Caco-2 (cell line): ENCODE data around the gene UBXN2A. TPM values are rescaled to one million over a fixed set of nuclear protein-coding genes. Genes with fewer than 3 reads are reported as not detected.

Experiments
- BruUV-seq: library from RNA; stranded (reverse); fragments of 400-500 nt; replicated peaks from 2 replicates; lab custom pipeline; 2021; lab: Mats Ljungman, UMichigan
- CTCF ChIA-PET: fragments of 300-600 bp; sonication (Branson Sonifier 250); formaldehyde crosslinking; loops from one replicate; lab custom pipeline; 2022; ENCODE audit warnings: antibody characterized with exemption; lab: Charles Lee
- POLR2A ChIA-PET: fragments of 300-600 bp; sonication (Branson Sonifier 250); formaldehyde crosslinking; loops from one replicate; lab custom pipeline; 2022; ENCODE audit warnings: antibody characterized with exemption; lab: Charles Lee
- DNase-seq, 2 experiments: peaks; one replicate each; pipeline versions ENCODE4 v3.0.0 to v3.0.0-alpha.2; 2020 to 2022
- H3K27me3 ChIP-seq: replicated peaks from 2 replicates; pipeline ENCODE4 v1.6.0; 2011; ENCODE audit warnings: low read length; ENCODE audit not compliant: control insufficient read depth, insufficient read depth
- H3K36me3 ChIP-seq: 2 replicates; pipeline ENCODE4 v1.5.1; 2011; ENCODE audit warnings: low read length; ENCODE audit not compliant: control insufficient read depth, insufficient read depth
- H3K4me1 ChIP-seq: fragments of 250-450 bp; sonication (Bioruptor Pico); 2 replicates; pipeline ENCODE4 v1.5.1; 2020; ENCODE audit warnings: mild to moderate bottlenecking
- H3K4me3 ChIP-seq: 2 replicates; pipeline ENCODE4 v1.5.1; 2011; ENCODE audit warnings: low read depth, mild to moderate bottlenecking, control low read depth, low read length
- H3K9me3 ChIP-seq: fragments of 250-450 bp; sonication (Bioruptor Pico); 2 replicates; pipeline ENCODE4 v1.5.1; 2020; ENCODE audit warnings: mild to moderate bottlenecking, moderate library complexity
- H3K27ac Mint-ChIP-seq: one replicate; pipeline ENCODE4 v1.8.0; 2022; ENCODE audit warnings: mixed read lengths; ENCODE audit not compliant: unreplicated experiment
- H3K27me3 Mint-ChIP-seq: one replicate; pipeline ENCODE4 v1.8.0; 2022; ENCODE audit warnings: mixed read lengths; ENCODE audit not compliant: insufficient read depth, unreplicated experiment
- H3K36me3 Mint-ChIP-seq: one replicate; pipeline ENCODE4 v1.8.0; 2022; ENCODE audit warnings: mild to moderate bottlenecking, mixed read lengths; ENCODE audit not compliant: insufficient read depth, unreplicated experiment
- H3K4me1 Mint-ChIP-seq: one replicate; pipeline ENCODE4 v1.8.0; 2022; ENCODE audit warnings: low read depth, mixed read lengths; ENCODE audit not compliant: unreplicated experiment
- H3K4me3 Mint-ChIP-seq: one replicate; pipeline ENCODE4 v1.8.0; 2022; ENCODE audit warnings: mild to moderate bottlenecking, moderate library complexity, mixed read lengths; ENCODE audit not compliant: unreplicated experiment
- H3K9me3 Mint-ChIP-seq: one replicate; pipeline ENCODE4 v1.8.0; 2022; ENCODE audit warnings: mixed read lengths; ENCODE audit not compliant: unreplicated experiment
- CTCF ChIP-seq, 2 experiments: fragments of 200-600 bp in 1 of 2; IDR thresholded peaks; 1 replicate in 1 of 2; 2 replicates in 1 of 2; pipeline versions ENCODE4 v1.5.1 to v1.8.0; 2011 to 2022; ENCODE audit warnings: antibody characterized with exemption in 1 of 2, control low read depth in 1 of 2, inconsistent platforms in 1 of 2, low read depth in 1 of 2, low read length in 1 of 2, mild to moderate bottlenecking in 1 of 2, moderate library complexity in 1 of 2; ENCODE audit not compliant: insufficient read depth in 1 of 2, severe bottlenecking in 1 of 2, unreplicated experiment in 1 of 2
- intact Hi-C: fragments of 100-400 bp; cut with micrococcal nuclease; formaldehyde crosslinking; loops from one replicate; pipeline ENCODE4 v1.10.0; 2022; ENCODE audit not compliant: unreplicated experiment
- total RNA-seq: library from RNA; stranded (reverse); gene quantifications from 2 replicates; pipeline ENCODE4 v1.2.3, GENCODE V29; 2022

UBXN2A gene
- total RNA-seq, 1 experiment from 2014 or later = 22.0 TPM

- Mint-ChIP-seq H3K4me1 (peaks cover 17% of the 10 kb centered on the region), H3K36me3 (no peaks in the 10 kb centered on the region), H3K27ac (no peak overlapping the region), H3K9me3 (no peaks in the 10 kb centered on the region), H3K4me3 (no peak overlapping the region), H3K27me3 (no peaks in the 10 kb centered on the region)
- POLR2A ChIA-PET = no interaction called here
- Histone ChIP-seq H3K4me1 (peaks cover 16% of the 10 kb centered on the region), H3K27me3 (no peaks in the 10 kb centered on the region), H3K4me3 (no peak overlapping the region), H3K36me3 (no peaks in the 10 kb centered on the region), H3K9me3 (no peaks in the 10 kb centered on the region)
- CTCF ChIA-PET = no interaction called here
- no peak for DNase-seq
- no TSS peak for BruUV-seq
- TF ChIP-seq CTCF (IDR thresholded peaks at IDR 0.05; ENCODE audit: insufficient read depth in 1 of 2, low read depth in 1 of 2, low read length in 1 of 2, severe bottlenecking in 1 of 2, unreplicated experiment in 1 of 2) = no peak
- intact Hi-C loops = no loop called here
Observed at GRCh38 chr2:23918837-23919489, 21.3 kb upstream of the UBXN2A start.

GRCh38 chr2:23924589-23925359 lies 15.5 kb upstream of the UBXN2A start:
- Mint-ChIP-seq H3K27ac (peak overlapping the region; percentile 94), H3K4me1 (peaks cover 27% of the 10 kb centered on the region), H3K9me3 (no peaks in the 10 kb centered on the region), H3K36me3 (no peaks in the 10 kb centered on the region), H3K4me3 (peak overlapping the region; percentile 91), H3K27me3 (no peaks in the 10 kb centered on the region)
- DNase-seq = no peak
- ChIA-PET CTCF (interaction anchor here (1.0 to 3.7 kb wide), 4 partner anchors 100 to 159 kb away, joined by 3 to 64 read pairs (median 20); partner anchors contain the start of gene TP53I3), POLR2A (interaction anchor here (1.8 to 3.6 kb wide), 2 partner anchors 152 to 160 kb away, joined by 5 to 39 read pairs; partner anchors contain the start of gene TP53I3)
- Histone ChIP-seq H3K9me3 (no peaks in the 10 kb centered on the region), H3K4me1 (peaks cover 9% of the 10 kb centered on the region), H3K4me3 (peak overlapping the region; percentile 99), H3K36me3 (no peaks in the 10 kb centered on the region), H3K27me3 (no peaks in the 10 kb centered on the region)
- BruUV-seq = no TSS peak
- intact Hi-C loops = loop anchor here (1.0 to 10.0 kb wide), 4 partner anchors 8 to 440 kb away; partner anchors contain the start of gene ITSN2
- no peak for TF ChIP-seq CTCF (IDR thresholded peaks at IDR 0.05; ENCODE audit: insufficient read depth in 1 of 2, low read depth in 1 of 2, low read length in 1 of 2, severe bottlenecking in 1 of 2, unreplicated experiment in 1 of 2)

DNA sequence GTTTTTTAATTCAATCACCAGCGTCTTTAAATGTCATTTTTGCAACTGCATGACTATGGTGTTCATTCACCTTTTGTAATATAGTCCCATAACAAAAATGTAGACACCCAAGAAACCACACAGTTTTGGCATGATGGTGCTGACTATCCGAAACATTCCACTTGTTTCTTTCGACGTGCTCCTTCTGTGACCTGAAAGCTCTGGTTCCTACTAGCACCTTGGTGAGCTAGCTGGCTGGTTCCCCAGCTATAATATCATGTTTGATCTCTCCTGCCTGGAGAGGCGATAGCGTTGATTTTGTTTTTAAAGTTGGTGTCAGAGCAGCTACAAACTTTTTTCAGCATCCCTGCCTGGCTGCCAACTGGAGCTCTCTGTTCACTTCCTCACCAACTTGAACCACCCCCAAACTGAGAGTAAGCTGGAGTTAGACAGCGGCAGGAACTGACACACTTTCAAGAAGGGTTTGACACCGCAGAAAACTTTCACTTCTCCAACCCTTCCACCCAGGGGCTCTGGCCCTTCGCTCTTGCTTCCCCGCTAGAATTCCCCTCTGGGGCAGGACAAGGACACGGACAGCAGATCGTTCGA lies 14.5 kb upstream of the UBXN2A start:
- ChIA-PET POLR2A (interaction anchor here (0.6 to 3.6 kb wide), 7 partner anchors 8 to 158 kb away, joined by 5 to 40 read pairs (median 5); partner anchors contain the start of genes SF3B6, TP53I3 and UBXN2A), CTCF (interaction anchor here (0.7 to 3.7 kb wide), 4 partner anchors 101 to 158 kb away, joined by 3 to 64 read pairs (median 20); partner anchors contain the start of gene TP53I3)
- peak overlapping the region; percentile 99 for H3K4me3 ChIP-seq
- intact Hi-C loops = loop anchor here (2.0 to 10.0 kb wide), 4 partner anchors 103 to 439 kb away; partner anchors contain the start of genes ITSN2 and SF3B6
- Mint-ChIP-seq H3K9me3 (no peaks in the 10 kb centered on the region), H3K4me1 (peaks cover 27% of the 10 kb centered on the region), H3K36me3 (no peaks in the 10 kb centered on the region), H3K4me3 (peak overlapping the region; percentile 91), H3K27ac (peak overlapping the region; percentile 94), H3K27me3 (no peaks in the 10 kb centered on the region)
- no peak for TF ChIP-seq CTCF (IDR thresholded peaks at IDR 0.05; ENCODE audit: insufficient read depth in 1 of 2, low read depth in 1 of 2, low read length in 1 of 2, severe bottlenecking in 1 of 2, unreplicated experiment in 1 of 2)
- no peaks in the 10 kb centered on the region for H3K27me3 ChIP-seq
- peaks cover 9% of the 10 kb centered on the region for H3K4me1 ChIP-seq
- H3K36me3 ChIP-seq = no peaks in the 10 kb centered on the region
- BruUV-seq = TSS peak; percentile 41
- DNase-seq = no peak
- no peaks in the 10 kb centered on the region for H3K9me3 ChIP-seq
